HG02840 (cell line): ENCODE data around the gene MAP3K13.
"Not testable (repeated sequence)": the region's sequence is repeated elsewhere in the genome, so short reads cannot be mapped to it uniquely, and the experiment has no call there.

Source experiments
- ATAC-seq: cut with Tn5 transposase; IDR thresholded peaks from one replicate; pipeline ENCODE4 v1.9.1; 2021; ENCODE audit warnings: mild to moderate bottlenecking, moderate library complexity, moderate number of reproducible peaks; ENCODE audit not compliant: unreplicated experiment, low FRiP score

Gene MAP3K13

DNA sequence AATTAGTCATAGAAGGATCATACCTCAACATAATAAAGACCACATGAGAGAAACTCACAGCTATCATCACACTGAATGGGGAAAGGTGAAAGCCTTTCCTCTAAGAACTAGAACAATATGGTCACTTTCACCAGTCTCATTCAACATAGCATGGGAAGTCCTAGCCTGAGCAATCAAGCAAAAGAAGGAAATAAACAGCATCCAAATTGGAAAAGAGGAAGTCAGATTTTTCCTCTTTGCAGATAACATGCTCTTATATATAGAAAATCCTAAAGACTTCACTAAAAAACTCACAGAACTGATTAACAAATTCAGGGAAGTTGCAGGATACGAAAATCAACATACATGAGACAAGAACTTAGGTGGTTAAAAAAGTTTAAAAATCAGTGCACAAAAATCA lies 24.7 kb downstream of the MAP3K13 start:
- no peak for ATAC-seq

DNA sequence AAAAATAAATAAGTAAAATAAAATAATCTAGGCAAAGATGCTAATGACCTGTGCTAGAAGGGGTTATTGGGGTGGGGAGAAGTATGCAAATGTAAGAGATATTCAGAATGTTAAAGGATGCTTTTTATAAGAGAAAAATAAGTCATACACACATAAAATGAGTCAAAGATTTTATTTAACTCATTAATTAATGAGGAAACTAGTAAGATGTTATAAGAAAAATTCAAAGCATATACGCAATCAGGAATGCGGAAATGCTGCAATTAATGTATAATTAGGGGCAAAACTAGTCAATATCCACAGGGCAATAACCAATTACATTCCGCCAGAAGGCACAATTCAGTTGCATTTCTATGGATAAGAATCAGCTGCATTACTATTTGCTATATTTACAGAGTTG lies 30.1 kb downstream of the MAP3K13 start:
- no peak for ATAC-seq

DNA sequence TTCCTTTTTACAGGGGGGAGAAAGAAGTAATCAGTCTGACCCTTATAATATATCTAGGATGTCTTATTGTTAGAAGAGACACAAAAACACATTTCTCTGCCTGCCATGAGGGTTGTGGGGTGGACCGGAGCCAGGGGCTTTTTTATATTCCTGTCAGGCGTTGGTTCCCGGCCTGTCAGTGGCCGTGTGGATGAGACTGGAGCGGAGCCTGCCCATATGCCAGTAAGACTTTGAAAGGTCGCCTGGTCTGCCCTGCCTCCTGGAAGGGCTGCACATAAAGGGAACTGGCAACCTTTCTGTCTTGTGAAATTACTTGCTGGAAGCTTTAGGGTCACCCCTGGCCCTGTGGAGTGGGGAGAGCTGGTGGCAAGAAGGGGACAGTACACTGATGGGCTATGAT lies 34.7 kb downstream of the MAP3K13 start:
- ATAC-seq = no peak

DNA sequence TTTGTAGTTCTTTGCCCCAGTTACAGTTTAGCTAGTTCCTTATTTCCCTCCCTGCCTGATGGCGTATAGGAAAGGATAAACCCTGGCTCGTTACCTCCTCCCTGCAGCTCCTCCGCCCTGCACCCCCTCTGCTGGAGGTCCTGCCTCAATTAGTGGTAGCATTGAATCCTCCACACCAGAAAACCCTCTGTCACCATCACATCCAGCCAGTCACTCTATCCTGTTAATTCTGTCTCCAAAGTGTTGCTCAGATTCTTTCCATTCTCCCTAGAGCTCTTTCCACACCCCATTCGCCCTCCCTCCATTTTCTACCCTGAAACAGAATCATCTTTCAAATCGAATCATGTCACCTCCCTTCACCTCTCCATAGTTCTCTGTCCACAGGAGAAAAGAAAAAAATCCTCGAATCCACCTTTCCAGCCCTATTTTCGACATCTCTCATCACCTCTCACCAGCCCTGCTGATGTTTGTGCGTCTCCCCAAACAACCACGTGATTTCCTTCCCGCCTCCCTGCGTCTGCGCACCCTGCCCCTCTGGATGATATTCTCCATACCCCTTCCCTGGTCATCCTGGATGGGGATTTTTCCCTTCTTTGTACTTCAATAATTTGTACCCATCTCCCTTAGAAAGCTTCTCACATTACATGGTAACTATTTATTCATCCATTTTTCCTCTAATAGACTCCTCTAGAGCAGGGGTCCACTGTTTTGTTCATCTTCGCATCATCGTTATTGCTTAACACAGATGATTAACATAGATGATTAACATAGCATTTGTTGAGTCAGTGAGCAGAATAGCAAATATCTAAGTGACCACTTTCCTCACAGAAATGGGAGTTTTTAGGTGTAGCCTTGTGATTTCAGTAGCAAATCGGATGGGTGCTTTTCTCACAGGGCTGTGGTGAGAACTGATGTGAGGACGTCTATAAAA lies 37.1 kb downstream of the MAP3K13 start:
- ATAC-seq = no peak

DNA sequence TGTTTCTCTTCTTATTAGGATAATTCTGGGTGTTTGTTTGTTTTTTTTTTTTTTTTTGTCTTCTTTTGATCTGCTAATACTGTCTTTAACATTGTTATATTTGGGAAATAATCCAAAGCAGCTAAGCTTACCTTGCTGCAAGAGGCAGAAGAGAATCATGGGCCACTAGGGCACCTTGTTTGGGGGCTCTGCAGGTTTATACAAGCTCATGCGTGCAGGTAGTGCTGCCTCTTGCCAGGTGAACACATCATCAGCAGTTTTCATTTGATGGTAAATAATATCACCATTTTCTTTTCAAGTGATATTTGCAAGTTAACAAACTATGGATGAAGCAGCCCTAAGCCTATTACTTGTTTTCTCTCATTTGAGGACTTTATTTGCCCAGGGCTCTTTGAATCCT lies 37.9 kb downstream of the MAP3K13 start:
- no peak for ATAC-seq

DNA sequence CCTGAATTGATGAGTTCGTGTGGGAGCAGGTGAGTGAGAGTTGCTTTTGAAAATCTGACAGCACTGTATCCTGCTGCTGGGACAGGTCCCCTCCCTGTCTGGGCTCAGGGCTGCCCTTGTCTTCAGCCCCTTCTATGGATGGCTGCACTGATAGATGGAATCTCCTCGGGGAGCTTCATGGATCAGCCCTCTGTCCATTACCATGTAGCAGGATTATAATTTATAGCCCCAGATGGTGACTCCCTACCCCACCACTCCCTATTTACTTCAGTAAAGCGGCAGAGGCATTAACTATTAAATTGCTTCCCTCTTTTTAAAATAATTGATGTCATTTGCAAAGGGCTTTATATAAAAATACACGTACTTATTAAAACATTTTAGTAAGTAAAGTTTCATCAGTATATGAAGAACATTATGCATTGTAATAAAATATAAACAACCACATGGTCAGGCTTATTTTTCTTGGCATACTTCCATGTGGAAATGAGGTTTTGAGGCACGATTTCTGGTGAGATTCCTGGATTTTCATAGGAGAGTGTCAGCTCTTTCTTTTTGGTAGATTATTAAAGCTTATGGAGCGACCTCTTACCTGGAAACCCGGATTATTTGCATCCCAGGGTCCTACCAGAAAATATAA lies 38.5 kb downstream of the MAP3K13 start:
- no peak for ATAC-seq

DNA sequence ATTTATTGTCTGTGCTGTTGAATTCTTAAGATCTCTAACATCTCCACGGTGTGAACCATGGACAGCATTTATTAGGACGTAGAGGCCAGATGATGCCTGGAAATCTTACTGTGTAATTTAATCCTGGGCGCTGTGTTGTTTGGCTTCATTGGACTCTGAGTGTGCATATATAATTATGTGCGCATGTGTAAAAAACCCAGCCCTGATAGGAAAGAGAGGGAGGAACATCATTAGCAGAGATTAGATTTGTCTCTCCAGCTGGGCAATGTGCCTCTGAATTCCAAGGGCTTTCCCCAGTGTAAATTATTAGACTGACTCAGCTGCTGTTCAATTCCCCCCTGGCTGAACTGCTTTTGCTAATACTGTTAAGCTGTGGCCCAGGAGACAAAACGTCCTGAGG lies 39.6 kb downstream of the MAP3K13 start:
- ATAC-seq = no peak

DNA sequence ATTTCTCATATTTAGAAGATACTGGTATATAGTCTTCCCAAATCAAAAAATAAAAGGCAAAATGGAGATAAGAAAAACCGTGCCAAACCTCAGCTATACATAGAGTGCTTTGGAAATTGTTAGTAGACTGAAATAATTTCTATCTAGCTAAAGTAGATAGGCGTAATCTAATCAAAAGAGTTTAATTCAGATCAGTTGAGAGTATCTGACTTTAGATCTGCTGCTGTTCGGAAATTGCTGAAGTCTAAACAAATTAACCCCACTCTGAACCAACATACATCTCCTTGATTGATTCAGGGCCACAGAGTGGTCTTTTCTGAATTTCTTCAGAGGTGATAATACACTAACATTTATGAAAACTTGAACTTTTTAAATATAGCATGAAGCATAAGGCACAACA lies 40.1 kb downstream of the MAP3K13 start:
- no peak for ATAC-seq

DNA sequence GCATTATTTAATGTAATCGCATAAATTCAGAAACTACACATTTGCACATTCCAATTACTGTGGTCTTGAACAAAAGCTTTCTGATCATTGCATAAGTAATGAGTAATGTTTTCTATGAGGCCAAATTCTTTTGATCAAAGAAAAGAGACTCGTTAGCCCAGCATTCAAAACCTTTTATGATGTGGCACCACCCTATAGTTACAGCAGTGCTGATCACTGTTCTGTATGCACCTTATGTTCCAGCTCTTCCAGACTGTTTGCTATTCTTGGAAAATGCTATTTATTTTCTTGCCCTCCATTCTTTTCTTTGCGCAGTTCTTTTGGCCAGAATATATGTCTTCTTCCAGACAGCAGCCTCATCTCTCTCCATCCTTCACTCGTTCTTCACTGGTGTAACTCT lies 42.3 kb downstream of the MAP3K13 start:
- ATAC-seq = no peak

DNA sequence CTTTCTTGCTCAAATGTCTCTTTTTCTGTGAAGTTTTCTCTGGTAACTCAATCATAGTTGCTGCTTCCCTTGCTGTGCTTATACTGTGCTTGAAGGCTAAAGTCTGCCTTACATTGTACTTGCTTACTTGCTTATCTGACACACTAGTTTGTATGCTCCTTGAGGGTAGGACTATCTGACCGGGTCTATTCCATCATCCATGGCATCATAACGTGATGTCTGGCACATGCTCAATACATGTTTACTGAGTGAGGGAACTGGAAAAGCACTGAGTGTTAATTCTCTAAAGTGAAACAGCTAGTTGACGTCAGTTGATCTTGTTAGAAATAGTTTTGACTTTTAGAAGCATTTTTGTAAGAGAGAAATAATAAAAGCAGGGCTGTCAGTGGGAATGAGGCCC lies 42.7 kb downstream of the MAP3K13 start:
- no peak for ATAC-seq

DNA sequence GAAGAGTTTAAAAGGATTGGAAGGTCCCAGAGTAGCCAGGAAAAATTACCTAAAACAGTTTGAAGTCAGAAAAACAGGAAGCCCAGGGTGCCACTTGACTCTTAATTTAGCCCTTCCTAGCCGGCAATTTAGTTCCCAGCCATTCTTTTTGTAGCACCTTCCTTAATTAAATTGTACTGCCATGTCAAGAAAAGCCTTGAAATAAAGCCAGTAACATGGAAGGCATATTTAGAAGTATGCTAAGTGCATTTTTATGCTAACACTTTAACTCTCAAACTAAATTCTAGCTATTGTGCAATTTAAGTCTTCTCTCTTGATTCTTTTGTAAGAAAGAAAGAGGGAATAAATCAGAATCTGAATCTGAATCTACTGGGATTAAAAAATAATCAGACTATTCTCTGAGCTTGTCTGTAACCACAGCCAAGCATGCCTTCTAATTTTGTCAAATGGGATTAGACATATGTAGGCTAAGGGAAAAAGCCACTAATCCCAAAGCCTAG lies 43.2 kb downstream of the MAP3K13 start:
- no peak for ATAC-seq

DNA sequence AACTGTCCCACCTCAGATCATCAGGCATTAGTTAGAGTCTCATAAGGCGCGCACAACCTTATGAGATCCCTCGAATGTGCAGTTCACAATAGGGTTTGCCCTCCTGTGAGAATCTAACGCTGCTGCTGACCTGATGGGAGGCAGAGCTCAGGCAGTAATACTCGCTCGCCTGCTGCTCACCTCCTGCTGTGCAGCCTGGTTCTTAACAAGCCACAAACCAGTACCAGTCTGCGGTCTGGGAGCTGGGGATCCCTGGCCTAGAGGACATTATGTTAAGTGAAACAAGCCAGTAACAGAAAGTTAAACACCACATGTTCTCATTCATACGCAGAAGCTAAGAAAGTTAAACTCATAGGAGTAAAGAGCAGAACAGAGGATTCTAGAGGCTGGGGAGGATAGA lies 47.0 kb downstream of the MAP3K13 start:
- ATAC-seq = no peak

DNA sequence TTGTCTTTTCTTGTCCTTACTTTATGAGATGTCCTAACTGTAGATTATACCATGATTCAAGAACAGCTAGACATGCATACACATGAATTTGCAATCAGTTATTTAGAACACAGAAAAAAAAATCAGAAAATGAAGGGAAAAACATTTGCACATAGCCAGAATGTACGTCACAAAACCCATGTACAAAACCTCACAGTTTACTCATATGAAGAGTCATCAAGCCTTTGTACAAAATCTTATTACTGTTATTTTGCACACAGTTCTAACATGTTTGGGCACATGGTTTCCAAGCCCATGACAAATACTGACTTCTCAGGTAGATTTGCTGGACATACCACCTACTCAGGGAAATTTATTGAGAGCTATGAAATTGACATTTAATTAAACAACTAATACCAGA lies 48.2 kb downstream of the MAP3K13 start:
- no peak for ATAC-seq

DNA sequence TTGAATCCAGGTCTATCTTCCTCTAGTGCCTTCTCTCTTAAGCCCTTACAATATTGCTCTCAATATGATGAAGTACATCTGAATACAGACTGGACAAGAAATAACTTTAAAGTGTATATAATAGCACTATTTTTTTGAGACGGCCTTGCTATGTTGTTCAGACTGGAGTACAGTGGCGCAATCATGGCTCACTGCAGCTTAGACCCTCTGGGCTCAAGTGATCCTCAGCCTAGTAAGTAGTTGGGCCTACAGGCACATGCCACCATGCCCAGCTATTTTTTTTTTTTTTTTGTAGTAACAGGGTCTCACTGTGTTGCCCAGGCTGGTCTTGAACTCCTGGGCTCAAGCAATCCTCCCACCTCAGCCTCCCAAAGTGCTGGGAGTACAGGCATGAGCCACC lies 53.6 kb downstream of the MAP3K13 start:
- ATAC-seq = no peak

DNA sequence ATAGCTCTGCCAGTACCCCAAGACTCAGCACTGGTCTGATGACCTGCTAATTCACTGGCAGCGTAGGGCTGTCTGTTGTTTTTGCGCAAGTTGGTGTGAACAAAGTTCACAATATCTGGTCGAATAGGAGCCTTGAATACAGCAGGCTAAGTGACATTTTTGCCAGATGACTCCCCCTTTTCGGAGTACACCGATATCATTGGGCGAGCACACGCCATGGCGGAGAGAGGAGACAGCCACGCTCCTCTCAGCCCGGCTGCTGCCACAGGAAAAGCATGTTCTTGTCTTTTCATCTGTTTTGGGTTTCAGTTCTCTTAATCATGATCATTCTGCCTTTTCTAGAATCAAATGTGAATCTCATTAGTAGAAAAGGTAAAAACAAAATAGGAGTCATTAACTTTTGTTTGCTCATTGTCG lies 55.6 kb downstream of the MAP3K13 start:
- not testable (repeated sequence) for ATAC-seq

DNA sequence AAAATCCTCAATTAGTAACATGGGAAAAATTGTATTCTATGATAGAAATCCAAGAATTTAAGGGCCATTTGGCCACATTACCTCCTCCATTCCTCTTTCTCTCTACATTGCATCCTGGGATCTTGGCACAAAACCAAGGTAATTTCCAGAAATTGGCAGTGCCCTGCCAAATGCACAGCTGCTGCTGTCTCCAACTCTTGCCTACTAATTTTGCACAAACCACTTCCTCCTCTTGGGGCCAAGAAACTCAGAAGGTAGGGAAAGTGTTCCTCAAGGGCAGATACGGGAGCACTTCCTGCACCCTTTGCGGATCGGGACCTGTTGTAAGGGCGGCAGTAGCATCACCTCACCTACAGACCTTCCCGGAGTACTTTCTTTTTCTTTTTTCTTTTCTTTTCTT lies 57.8 kb downstream of the MAP3K13 start:
- ATAC-seq = no peak

DNA sequence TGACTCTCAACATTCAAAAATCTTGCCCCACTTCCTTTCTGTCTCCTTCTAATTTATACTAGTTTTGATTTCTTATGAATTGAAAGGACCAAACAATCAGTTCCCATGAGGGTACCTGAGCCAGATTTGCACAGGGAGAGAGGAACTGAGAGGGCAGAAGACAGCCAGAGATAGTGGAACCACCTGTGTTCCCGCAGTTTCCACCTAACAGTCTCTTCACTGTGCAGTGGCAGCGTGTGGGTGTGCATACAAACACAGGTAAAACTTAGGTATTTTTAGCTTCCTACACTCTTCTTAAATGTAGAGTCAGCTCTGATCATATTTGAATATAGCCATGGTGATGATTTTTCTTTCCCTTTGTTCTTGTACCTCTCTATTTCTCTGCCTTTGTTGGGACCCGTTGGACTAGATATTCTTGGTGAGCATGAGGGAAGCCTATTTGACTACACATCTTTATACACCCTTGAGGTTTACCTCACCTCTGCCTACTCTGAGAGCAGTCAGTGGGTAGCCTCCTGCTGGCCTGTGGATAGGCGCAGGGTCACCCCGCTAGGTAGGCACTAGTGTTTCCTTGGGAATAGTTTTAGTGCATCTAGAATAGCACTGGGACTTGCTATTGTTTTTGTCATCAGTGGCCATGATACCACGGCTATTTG lies 58.8 kb downstream of the MAP3K13 start:
- peak; percentile 63 for ATAC-seq

DNA sequence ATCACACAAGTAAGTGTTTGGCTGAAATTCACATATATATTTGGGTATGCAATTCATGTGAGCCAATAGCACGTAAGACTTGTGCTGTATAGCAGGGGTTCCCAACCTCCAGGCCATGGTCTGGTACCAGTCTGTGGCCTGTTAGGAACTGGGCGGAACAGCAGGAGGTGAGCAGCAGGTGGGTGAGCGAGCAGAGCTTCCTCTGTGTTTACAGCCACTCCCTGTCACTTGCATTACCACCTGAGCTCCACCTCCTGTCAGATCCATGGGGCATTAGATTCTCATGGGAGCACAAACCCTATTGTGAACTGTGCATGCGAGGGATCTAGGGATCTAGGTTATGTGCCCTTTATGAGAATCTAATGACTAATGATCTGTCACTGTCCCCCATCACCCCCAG lies 59.7 kb downstream of the MAP3K13 start:
- no peak for ATAC-seq

DNA sequence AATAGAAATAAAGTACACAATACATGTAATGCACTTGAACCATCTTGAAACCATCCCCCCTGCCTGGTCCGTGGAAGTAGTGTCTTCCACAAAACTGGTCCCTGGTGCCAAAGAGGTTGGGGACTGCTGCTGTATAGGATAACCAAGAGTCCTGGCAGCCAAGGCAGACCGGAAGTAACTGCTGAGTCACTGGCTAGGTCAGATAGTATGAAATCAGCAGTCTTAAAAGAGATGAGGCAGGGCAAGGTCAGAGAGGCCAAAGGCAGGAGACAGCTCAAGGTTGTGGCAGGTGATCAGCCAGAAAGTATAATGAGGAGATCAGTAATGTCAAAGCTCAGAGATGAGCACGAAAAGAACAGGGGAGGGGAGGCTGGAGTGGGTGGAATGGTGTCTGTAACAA lies 60.2 kb downstream of the MAP3K13 start:
- ATAC-seq = no peak

DNA sequence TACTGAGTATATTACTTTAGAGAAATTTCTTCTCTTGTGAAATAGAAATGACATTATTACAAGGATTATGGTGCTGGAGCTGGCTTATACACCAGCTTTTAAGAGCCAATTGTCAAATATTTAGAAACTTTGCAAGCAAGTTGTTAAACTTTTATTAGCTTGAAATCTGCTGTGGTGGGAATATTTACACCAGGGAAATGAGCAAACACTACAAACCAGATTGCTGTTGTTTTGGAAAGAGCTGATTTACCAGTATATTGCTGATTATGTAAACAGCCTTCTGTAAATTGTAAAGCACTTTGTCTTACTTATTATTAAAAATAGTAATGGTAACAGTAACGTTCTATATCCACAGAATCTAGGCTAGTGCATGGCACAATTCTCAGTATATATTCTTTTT lies 61.5 kb downstream of the MAP3K13 start:
- no peak for ATAC-seq

DNA sequence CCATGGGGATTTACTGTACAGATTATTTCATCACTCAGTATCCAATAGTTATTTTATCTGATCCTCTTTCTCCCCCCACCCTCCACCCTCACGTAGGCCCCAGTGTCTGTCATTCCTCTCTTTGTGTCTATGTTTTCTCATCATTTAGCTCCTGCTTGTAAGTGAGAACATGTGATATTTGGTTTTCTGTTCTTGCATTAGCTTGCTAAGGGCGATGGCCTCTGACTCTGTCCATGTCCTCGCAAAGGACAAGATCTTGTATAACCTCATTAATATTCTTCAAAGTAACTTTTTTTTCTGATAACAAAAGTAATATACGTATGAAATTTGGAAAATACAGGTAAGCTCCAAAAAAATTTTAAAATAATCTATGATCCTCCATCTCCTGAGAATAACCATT lies 67.4 kb downstream of the MAP3K13 start:
- ATAC-seq = no peak
